C4-2B (cell line): ENCODE results near the gene FGD1.

Experiments
- CTCF ChIP-seq: fragments of 450-650 bp; conservative IDR thresholded peaks from 2 replicates; pipeline ENCODE4 v1.5.1; 2017; ENCODE audit warnings: mild to moderate bottlenecking
- ZFX ChIP-seq: fragments of 450-650 bp; IDR thresholded peaks from 2 replicates; pipeline ENCODE4 v1.6.1; 2017

DNA sequence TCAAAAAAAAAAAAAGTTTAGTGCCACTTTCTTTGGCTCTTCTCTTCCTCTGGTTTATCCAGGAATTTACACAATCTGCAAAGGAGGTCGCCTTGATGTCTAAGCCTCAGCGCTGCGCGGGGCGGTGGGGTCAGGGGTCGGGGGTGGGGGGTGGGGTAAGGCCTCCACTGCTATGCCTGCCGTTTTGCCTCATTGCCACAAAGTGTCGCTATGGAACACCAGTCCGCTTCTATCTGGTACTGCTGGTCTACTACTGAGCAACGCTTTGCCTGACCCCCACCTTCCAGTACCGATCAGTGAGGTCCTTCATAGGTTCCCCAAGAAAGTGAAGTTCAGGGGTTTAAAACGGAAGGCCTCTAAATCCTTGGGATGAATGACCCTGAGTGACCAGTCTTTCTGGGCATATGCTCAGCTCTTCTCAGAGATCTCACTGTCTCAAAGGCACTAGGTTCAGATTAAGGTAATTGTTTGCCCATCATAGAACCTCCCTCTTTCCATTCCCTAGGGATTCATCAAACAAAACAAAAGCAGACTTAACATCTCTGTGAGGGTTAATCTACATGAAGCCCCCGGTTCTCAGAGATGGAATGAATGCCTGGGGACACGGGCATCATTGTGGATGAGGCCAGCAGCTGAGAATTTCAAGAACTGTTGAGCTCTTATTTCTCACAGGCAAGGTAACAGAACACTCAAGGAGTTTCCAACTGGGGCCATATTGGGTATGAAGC lies 72.7 kb downstream of the FGD1 start:
- TF ChIP-seq CTCF (no peak), ZFX (no peak)
